ENCODE data around the gene TSGA10IP. TPM values are rescaled to one million over a fixed set of nuclear protein-coding genes. Genes with fewer than 3 reads are reported as not detected.

The TSGA10IP gene
- total RNA-seq, 2 donors from 2014 or later = not detected

- ATAC-seq (no peak), DNase-seq (ENCODE audit: low spot score in 2 of 2) (no peak)
- peaks cover 34 to 44% of the 10 kb centered on the region in 2 donors for H3K36me3 Mint-ChIP-seq
- no peaks in the 10 kb centered on the region for H3K9me3 Mint-ChIP-seq
- H3K27ac Mint-ChIP-seq = peak overlapping the region; percentile 94 to 96
Observed at GRCh38 chr11:66003291-66003690, 58.0 kb downstream of the TSGA10IP start.

GRCh38 chr11:66004186-66004585 lies 58.9 kb downstream of the TSGA10IP start:
- Mint-ChIP-seq H3K9me3 (no peaks in the 10 kb centered on the region), H3K27ac (peak overlapping the region; percentile 82 to 96), H3K36me3 (peaks cover 31 to 35% of the 10 kb centered on the region in 2 donors)
- no peak for DNase-seq (ENCODE audit: low spot score in 2 of 2)
- no peak for ATAC-seq

- ATAC-seq (no peak), DNase-seq (ENCODE audit: low spot score in 2 of 2) (no peak)
- Mint-ChIP-seq H3K27ac (no peak overlapping the region), H3K36me3 (peaks cover 21 to 26% of the 10 kb centered on the region in 2 donors), H3K9me3 (no peaks in the 10 kb centered on the region)
Observed at GRCh38 chr11:66006134-66006890, 61.0 kb downstream of the TSGA10IP start.

GRCh38 chr11:66006891-66007176 lies 61.6 kb downstream of the TSGA10IP start:
- peaks cover 16 to 21% of the 10 kb centered on the region in 2 donors for H3K36me3 Mint-ChIP-seq
- H3K9me3 Mint-ChIP-seq = no peaks in the 10 kb centered on the region
- no peak for ATAC-seq

GRCh38 chr11:66007201-66007634 lies 61.9 kb downstream of the TSGA10IP start:
- DNase-seq (ENCODE audit: low spot score in 2 of 2) = no peak
- ATAC-seq = no peak
- Mint-ChIP-seq H3K9me3 (no peaks in the 10 kb centered on the region), H3K27ac (no peak overlapping the region), H3K36me3 (peaks cover 12 to 17% of the 10 kb centered on the region in 2 donors)

More at GRCh38 chr11:66006891-66007176, 61.6 kb downstream of the TSGA10IP start:
- no peak for DNase-seq (ENCODE audit: low spot score in 2 of 2)
- no peak overlapping the region for H3K27ac Mint-ChIP-seq

GRCh38 chr11:66008095-66008467 lies 62.8 kb downstream of the TSGA10IP start:
- Mint-ChIP-seq H3K9me3 (no peaks in the 10 kb centered on the region), H3K27ac (no peak overlapping the region), H3K36me3 (peaks cover 5 to 8% of the 10 kb centered on the region in 2 donors)
- DNase-seq (ENCODE audit: low spot score in 2 of 2) (no peak), ATAC-seq (no peak)

GRCh38 chr11:66008468-66009101 lies 63.3 kb downstream of the TSGA10IP start:
- no peak overlapping the region for H3K27ac Mint-ChIP-seq
- ATAC-seq = no peak
- no peaks in the 10 kb centered on the region for H3K9me3 Mint-ChIP-seq
- DNase-seq (ENCODE audit: low spot score in 2 of 2) = no peak
- peaks cover under 1 to 6% of the 10 kb centered on the region in 2 donors for H3K36me3 Mint-ChIP-seq

Other genes with a start within 250 kb of the TSGA10IP start
- gene KAT5, start 233.2 kb upstream of the TSGA10IP start, total RNA-seq = 100 to 1,000 TPM in 1 of 2 donors, 10 to 100 TPM in 1; 61.4 to 106 TPM
- gene RNASEH2C, start 224.7 kb upstream of the TSGA10IP start, total RNA-seq = 10 to 100 TPM; 40.9 to 93.0 TPM
- gene AP5B1, start 164.5 kb upstream of the TSGA10IP start, total RNA-seq = 10 to 100 TPM; 10.6 to 25.9 TPM
- gene OVOL1, start 158.4 kb upstream of the TSGA10IP start, total RNA-seq = 1 to 10 TPM in 1 of 2 donors, not detected in 1; 1.6 TPM
- gene SNX32, start 111.5 kb upstream of the TSGA10IP start, total RNA-seq = 1 to 10 TPM; 3.8 to 5.0 TPM
- 1,000 to 10,000 TPM in 1 of 2 donors, 100 to 1,000 TPM in 1; 855 to 1,265 TPM for gene CFL1, start 87.3 kb upstream of the TSGA10IP start, total RNA-seq
- gene MUS81, start 85.0 kb upstream of the TSGA10IP start, total RNA-seq = 10 to 100 TPM; 63.9 to 64.0 TPM
- 10 to 100 TPM; 15.2 to 41.8 TPM for gene EFEMP2, start 72.7 kb upstream of the TSGA10IP start, total RNA-seq
- 10 to 100 TPM in 1 of 2 donors, 1 to 10 TPM in 1; 2.2 to 16.8 TPM for gene CTSW, start 65.6 kb upstream of the TSGA10IP start, total RNA-seq
- gene FIBP, start 57.0 kb upstream of the TSGA10IP start, total RNA-seq = 100 to 1,000 TPM in 1 of 2 donors, 10 to 100 TPM in 1; 69.4 to 101 TPM
- gene CCDC85B, start 54.8 kb upstream of the TSGA10IP start, total RNA-seq = 10 to 100 TPM; 29.4 to 37.2 TPM
- 1 to 10 TPM; 7.4 to 9.5 TPM for gene FOSL1, start 45.1 kb upstream of the TSGA10IP start, total RNA-seq
- gene C11orf68, start 26.4 kb upstream of the TSGA10IP start, total RNA-seq = 10 to 100 TPM; 17.6 to 28.6 TPM
- gene DRAP1, start 26.1 kb upstream of the TSGA10IP start, total RNA-seq = 100 to 1,000 TPM; 110 to 167 TPM
- 10 to 100 TPM; 53.1 to 60.2 TPM for gene SART1, start 16.3 kb downstream of the TSGA10IP start, total RNA-seq
- gene EIF1AD, start 56.7 kb downstream of the TSGA10IP start, total RNA-seq = 10 to 100 TPM; 47.5 to 86.8 TPM
- 100 to 1,000 TPM; 242 to 310 TPM for gene BANF1, start 57.0 kb downstream of the TSGA10IP start, total RNA-seq
- under 1 TPM in 1 of 2 donors, not detected in 1; 0.43 TPM for gene CST6, start 66.5 kb downstream of the TSGA10IP start, total RNA-seq
- under 1 TPM in 1 of 2 donors, not detected in 1; 0.80 TPM for gene CATSPER1, start 81.0 kb downstream of the TSGA10IP start, total RNA-seq
- 1 to 10 TPM in 1 of 2 donors, under 1 TPM in 1; 0.14 to 1.1 TPM for gene GAL3ST3, start 103.7 kb downstream of the TSGA10IP start, total RNA-seq
- 100 to 1,000 TPM; 236 to 246 TPM for gene SF3B2, start 106.9 kb downstream of the TSGA10IP start, total RNA-seq
- gene PACS1, start 124.8 kb downstream of the TSGA10IP start, total RNA-seq = 100 to 1,000 TPM; 124 TPM